DND-41 (cell line): ENCODE measurements around the gene PRIM1.

Experiments
- ATAC-seq: fragments of 200-7000 bp; cut with Tn5 transposase; 3 replicates; pipeline ENCODE4 v1.9.1; 2021; ENCODE audit warnings: low read depth; ENCODE audit not compliant: insufficient read depth
- DNase-seq: peaks from one replicate; pipeline ENCODE4 v3.0.0-alpha.2; 2020
- H2AFZ ChIP-seq: 2 replicates; pipeline ENCODE4 v1.6.0; 2012; ENCODE audit warnings: low read depth, low read length
- H3K27ac ChIP-seq: 2 replicates; pipeline ENCODE4 v1.5.1; 2012; ENCODE audit warnings: low read length, inconsistent platforms
- H3K27me3 ChIP-seq: fragments of 200-600 bp; sonication (generic); 2 replicates; pipeline ENCODE4 v1.6.0; 2012; ENCODE audit warnings: low read length, mild to moderate bottlenecking, inconsistent platforms; ENCODE audit not compliant: insufficient read depth, poor library complexity
- H3K36me3 ChIP-seq: 2 replicates; pipeline ENCODE4 v1.5.1; 2012; ENCODE audit warnings: low read length, inconsistent platforms; ENCODE audit not compliant: insufficient read depth
- H3K4me1 ChIP-seq: 2 replicates; pipeline ENCODE4 v1.5.1; 2012; ENCODE audit warnings: mild to moderate bottlenecking, low read length; ENCODE audit not compliant: insufficient read depth
- H3K4me2 ChIP-seq: 2 replicates; pipeline ENCODE4 v1.6.0; 2012; ENCODE audit warnings: mild to moderate bottlenecking, moderate library complexity, low read length, inconsistent platforms; ENCODE audit not compliant: insufficient read depth
- H3K4me3 ChIP-seq, 2 experiments: fragments of 200-600 bp in 1 of 2; shearing (Covaris generic) in 1 of 2; 2 replicates each; pipeline ENCODE4 v1.5.1; 2012 to 2016; ENCODE audit warnings: inconsistent platforms in 2 of 2, low read length in 2 of 2, mild to moderate bottlenecking in 2 of 2, low read depth in 1 of 2, moderate library complexity in 1 of 2
- H3K79me2 ChIP-seq: 2 replicates; pipeline ENCODE4 v1.6.0; 2012; ENCODE audit warnings: low read length, inconsistent platforms; ENCODE audit not compliant: insufficient read depth
- H3K9ac ChIP-seq: 2 replicates; pipeline ENCODE4 v1.6.0; 2012; ENCODE audit warnings: low read depth, mild to moderate bottlenecking, inconsistent platforms, low read length, moderate library complexity
- H3K9me3 ChIP-seq: 2 replicates; pipeline ENCODE4 v1.5.1; 2012; ENCODE audit warnings: low read length, moderate library complexity, mild to moderate bottlenecking, inconsistent platforms; ENCODE audit not compliant: insufficient read depth, severe bottlenecking
- H4K20me1 ChIP-seq: 2 replicates; pipeline ENCODE4 v1.6.0; 2012; ENCODE audit warnings: low read length; ENCODE audit not compliant: insufficient read depth
- CTCF ChIP-seq: IDR thresholded peaks from 2 replicates; pipeline ENCODE4 v1.5.1; 2012; ENCODE audit warnings: borderline replicate concordance, low read length, moderate library complexity, mild to moderate bottlenecking; ENCODE audit not compliant: poor library complexity, severe bottlenecking; ENCODE audit errors: extremely low read depth
- EZH2 ChIP-seq: IDR thresholded peaks from 3 replicates; pipeline ENCODE4 v1.6.1; 2012; ENCODE audit warnings: borderline replicate concordance, low read depth, mild to moderate bottlenecking, moderate library complexity, low read length, inconsistent platforms; ENCODE audit not compliant: severe bottlenecking

Gene PRIM1

DNA sequence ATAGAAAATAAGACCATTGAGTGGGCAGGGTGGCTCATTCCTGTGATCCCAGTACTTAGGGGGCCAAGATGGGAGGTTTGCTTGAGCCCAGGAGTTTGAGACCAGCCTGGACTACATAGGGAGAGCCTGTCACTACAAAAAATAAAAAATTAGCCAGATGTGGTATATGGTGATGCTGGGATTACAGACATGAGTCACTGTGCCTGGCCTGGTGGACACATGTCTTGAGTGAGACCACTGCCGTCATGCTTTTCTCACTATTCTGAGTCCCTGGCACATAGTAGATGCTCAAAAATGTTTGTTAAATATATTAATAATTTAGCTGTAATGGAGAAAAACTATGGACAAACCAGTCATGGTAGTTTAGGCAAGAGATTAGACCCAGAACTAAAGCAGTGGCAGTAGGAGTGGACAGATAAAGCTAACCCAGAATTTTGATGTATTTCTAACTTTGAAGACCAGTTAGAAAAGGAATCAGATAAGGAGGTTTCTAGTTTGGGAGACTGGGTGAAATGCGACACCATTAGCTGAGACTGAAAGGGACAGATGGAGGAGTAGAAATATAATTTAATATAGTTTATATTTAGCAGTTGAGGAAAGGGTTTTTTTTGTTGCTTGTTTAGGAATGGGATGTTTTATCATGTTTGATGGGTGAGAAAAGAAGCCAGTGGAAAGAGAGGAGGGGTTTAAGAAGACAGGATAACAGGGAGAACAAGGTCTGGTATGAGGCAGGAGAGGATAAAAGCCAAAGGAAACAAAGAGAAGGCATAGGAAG lies 56.6 kb downstream of the PRIM1 start:
- no peaks in the 10 kb centered on the region for H3K79me2 ChIP-seq
- no peaks in the 10 kb centered on the region for H3K36me3 ChIP-seq
- no peaks in the 10 kb centered on the region for H3K4me1 ChIP-seq
- ATAC-seq (0 out of 3 replicates have a peak, but pooled peaks have one; percentile 15), DNase-seq (no peak)
- no peaks in the 10 kb centered on the region for H3K9me3 ChIP-seq
- no peaks in the 10 kb centered on the region for H4K20me1 ChIP-seq
- H3K27ac ChIP-seq: no peak overlapping the region
- no peak overlapping the region for H2AFZ ChIP-seq
- H3K4me2 ChIP-seq: no peak overlapping the region
- H3K4me3 ChIP-seq: no peak overlapping the region
- TF ChIP-seq CTCF (no peak), EZH2 (no peak)
- no peaks in the 10 kb centered on the region for H3K27me3 ChIP-seq
- H3K9ac ChIP-seq: no peak overlapping the region

DNA sequence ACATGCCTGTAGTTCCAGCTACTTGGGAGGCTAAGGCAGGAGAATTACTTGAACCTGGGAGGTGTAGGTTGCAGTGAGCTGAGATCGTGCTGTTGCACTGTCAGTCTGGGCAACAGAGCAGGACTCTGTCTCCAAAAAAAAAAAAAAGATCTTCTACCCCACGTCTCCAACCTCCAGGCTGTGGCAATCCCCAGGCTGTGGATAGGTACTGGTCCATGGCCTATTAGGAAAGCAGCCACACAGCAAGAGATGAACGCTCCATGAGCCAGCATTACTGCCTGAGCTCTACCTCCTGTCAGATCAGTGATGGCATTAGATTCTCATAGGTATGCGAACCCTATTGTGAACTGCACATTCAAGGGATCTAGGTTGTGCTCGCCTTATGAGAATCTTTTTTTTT lies 58.0 kb downstream of the PRIM1 start:
- Histone ChIP-seq H3K36me3 (no peaks in the 10 kb centered on the region), H3K9me3 (no peaks in the 10 kb centered on the region), H3K9ac (no peak overlapping the region), H3K4me2 (no peak overlapping the region), H2AFZ (no peak overlapping the region), H3K27me3 (no peaks in the 10 kb centered on the region), H3K79me2 (peaks cover 3% of the 10 kb centered on the region), H3K27ac (no peak overlapping the region), H3K4me3 (no peak overlapping the region), H4K20me1 (no peaks in the 10 kb centered on the region), H3K4me1 (peaks cover 6% of the 10 kb centered on the region)
- DNase-seq: no peak
- TF ChIP-seq EZH2 (no peak), CTCF (no peak)
- no peak for ATAC-seq

DNA sequence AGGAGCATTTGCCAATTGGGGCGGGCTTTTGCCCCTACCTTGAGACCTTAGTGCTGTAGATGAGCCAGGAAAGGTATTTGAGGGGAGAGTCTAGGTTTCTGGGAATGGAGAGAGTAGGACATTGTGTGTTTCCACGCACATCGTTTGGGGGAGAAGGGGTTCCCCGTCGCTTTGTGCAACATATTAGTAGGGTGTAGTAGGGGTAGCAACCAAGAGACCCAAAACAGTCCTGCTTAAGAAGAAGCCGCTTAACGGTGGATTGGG lies 63.3 kb downstream of the PRIM1 start:
- TF ChIP-seq EZH2 (no peak), CTCF (no peak)
- peak overlapping the region; percentile 40 to 63 for H3K4me3 ChIP-seq
- ATAC-seq (no peak), DNase-seq (no peak)
- H3K79me2 ChIP-seq: peaks cover 51% of the 10 kb centered on the region
- H3K4me2 ChIP-seq: peak overlapping the region; percentile 78
- H3K4me1 ChIP-seq: peaks cover 40% of the 10 kb centered on the region
- H3K27ac ChIP-seq: peak overlapping the region; percentile 97
- H3K9ac ChIP-seq: peak overlapping the region; percentile 90
- H3K36me3 ChIP-seq: peaks cover 33% of the 10 kb centered on the region
- H2AFZ ChIP-seq: peak overlapping the region; percentile 92
- H4K20me1 ChIP-seq: peaks cover 30% of the 10 kb centered on the region
- H3K27me3 ChIP-seq: no peaks in the 10 kb centered on the region
- H3K9me3 ChIP-seq: no peaks in the 10 kb centered on the region
